B cell (primary cell): ENCODE measurements around the gene MMP23B. TPM values are rescaled to one million over a fixed set of nuclear protein-coding genes. Genes with fewer than 3 reads are reported as not detected.

Experiments
- ATAC-seq: fragments of 200-7000 bp; cut with Tn5 transposase; one replicate; pipeline ENCODE4 v1.10.0; 2021; ENCODE audit warnings: low read depth, mild to moderate bottlenecking, moderate number of reproducible peaks, moderate library complexity
- CTCF ChIA-PET: fragments of 350-600 bp; sonication (Branson Sonifier 250); formaldehyde crosslinking; loops from one replicate; lab custom pipeline; 2021; ENCODE audit warnings: antibody characterized with exemption, inconsistent platforms; lab: Charles Lee
- POLR2A ChIA-PET: fragments of 350-600 bp; sonication (Branson Sonifier 250); formaldehyde crosslinking; loops from one replicate; lab custom pipeline; 2021; ENCODE audit warnings: antibody characterized with exemption; lab: Charles Lee
- DNase-seq: peaks from one replicate; pipeline ENCODE4 v3.0.0; 2013
- H2AFZ ChIP-seq: 2 replicates; pipeline ENCODE4 v1.6.1; 2012; ENCODE audit warnings: mild to moderate bottlenecking, low read depth, low read length; ENCODE audit not compliant: insufficient read depth, poor library complexity, severe bottlenecking
- H3K27ac ChIP-seq, 2 donors: 1 replicate in 1 of 2; 2 replicates in 1 of 2; pipeline ENCODE4 v1.5.1; 2012 to 2013; ENCODE audit warnings: low read length in 2 of 2, mild to moderate bottlenecking in 2 of 2, moderate library complexity in 1 of 2
- H3K27me3 ChIP-seq, 4 experiments: fragments of 200-600 bp in 1 of 4; sonication (generic) in 1 of 4; replicated peaks in 1 of 4; 1 replicate in 2 of 4; 2 replicates in 2 of 4; pipeline versions ENCODE4 v1.6.1 to v1.7.0; 2013 to 2016; ENCODE audit warnings: low read length in 3 of 4, mild to moderate bottlenecking in 2 of 4, mixed read lengths in 1 of 4, moderate library complexity in 1 of 4; ENCODE audit not compliant: insufficient read depth in 4 of 4, control insufficient read depth in 3 of 4; ENCODE audit errors: control extremely low read depth in 1 of 4
- H3K36me3 ChIP-seq, 2 experiments: replicated peaks in 1 of 2; 1 replicate in 1 of 2; 2 replicates in 1 of 2; pipeline versions ENCODE4 v1.6.1 to v1.7.1; 2013; ENCODE audit warnings: low read length in 1 of 2; ENCODE audit not compliant: insufficient read depth in 2 of 2, control insufficient read depth in 1 of 2; ENCODE audit errors: control extremely low read depth in 1 of 2, extremely low read depth in 1 of 2
- H3K4me1 ChIP-seq, 2 donors: fragments of 200-600 bp in 1 of 2; sonication (generic) in 1 of 2; 1 replicate in 1 of 2; 2 replicates in 1 of 2; pipeline versions ENCODE4 v1.5.1 to v1.6.1; 2013 to 2017; ENCODE audit warnings: low read length in 2 of 2; ENCODE audit not compliant: control insufficient read depth in 2 of 2, insufficient read depth in 2 of 2
- H3K4me2 ChIP-seq: replicated peaks from 2 replicates; pipeline ENCODE3; 2012; ENCODE audit warnings: mild to moderate bottlenecking, low read depth, low read length; ENCODE audit not compliant: poor library complexity, severe bottlenecking
- H3K4me3 ChIP-seq, 5 experiments: fragments of 200-600 bp in 1 of 5; sonication (generic) in 1 of 5; 1 replicate in 3 of 5; 2 replicates in 2 of 5; pipeline versions ENCODE4 v1.5.1 to v1.7.0; 2011 to 2016; ENCODE audit warnings: low read length in 4 of 5, mild to moderate bottlenecking in 4 of 5, low read depth in 2 of 5, control low read depth in 1 of 5, moderate library complexity in 1 of 5; ENCODE audit not compliant: insufficient read depth in 1 of 5; ENCODE audit errors: control extremely low read depth in 1 of 5, extremely low read depth in 1 of 5
- H3K79me2 ChIP-seq: fragments of 200-600 bp; sonication (generic); one replicate; pipeline ENCODE4 v1.6.0; 2016; ENCODE audit warnings: low read length; ENCODE audit not compliant: control insufficient read depth, insufficient read depth
- H3K9ac ChIP-seq: fragments of 200-600 bp; sonication (generic); 2 replicates; pipeline ENCODE4 v1.6.1; 2017; ENCODE audit warnings: mild to moderate bottlenecking, low read length, moderate library complexity
- H3K9me3 ChIP-seq, 3 donors: one replicate each; pipeline versions ENCODE4 v1.6.1 to v1.7.1; 2013; ENCODE audit warnings: low read length in 2 of 3; ENCODE audit not compliant: control insufficient read depth in 2 of 3, insufficient read depth in 1 of 3; ENCODE audit errors: control extremely low read depth in 1 of 3
- H4K20me1 ChIP-seq: 2 replicates; pipeline ENCODE4 v1.6.0; 2012; ENCODE audit warnings: mild to moderate bottlenecking, low read length; ENCODE audit not compliant: insufficient read depth, control insufficient read depth, poor library complexity, severe bottlenecking
- H3K27ac Mint-ChIP-seq: one replicate; pipeline ENCODE4 v1.8.0; 2021; ENCODE audit warnings: mixed read lengths
- H3K27me3 Mint-ChIP-seq: one replicate; pipeline ENCODE4 v1.8.0; 2021; ENCODE audit warnings: mixed read lengths
- H3K4me1 Mint-ChIP-seq: one replicate; pipeline ENCODE4 v1.8.0; 2021; ENCODE audit warnings: mixed read lengths
- H3K4me3 Mint-ChIP-seq: one replicate; pipeline ENCODE4 v1.8.0; 2021; ENCODE audit warnings: mixed read lengths
- H3K9me3 Mint-ChIP-seq: one replicate; pipeline ENCODE4 v1.8.0; 2022; ENCODE audit warnings: mixed read lengths; ENCODE audit not compliant: insufficient read depth
- EZH2 ChIP-seq: IDR thresholded peaks from 2 replicates; pipeline ENCODE4 v1.6.1; 2012; ENCODE audit warnings: borderline replicate concordance, low read depth, mild to moderate bottlenecking, moderate library complexity, low read length; ENCODE audit not compliant: insufficient read depth, poor library complexity, severe bottlenecking
- WGBS: methylation state at CpG from one replicate; pipeline ENCODE4 v1.1.5; 2013; ENCODE audit warnings: missing lambda C conversion rate; ENCODE audit not compliant: insufficient coverage; 5-methylcytosine and 5-hydroxymethylcytosine counted together
- intact Hi-C: fragments of 100-400 bp; cut with micrococcal nuclease; formaldehyde crosslinking; loops from one replicate; pipeline ENCODE4 v1.10.0; 2022
- polyA plus RNA-seq: library from polyadenylated mRNA; depleted of rRNA; stranded (reverse); fragments of >200 nt; gene quantifications from 2 replicates; pipeline ENCODE4 v1.2.3, GENCODE V29; 2012
- total RNA-seq, 2 donors: library from RNA; stranded (reverse); fragments of 120-200 nt in 1 of 2; gene quantifications; 1 replicate in 1 of 2; 2 replicates in 1 of 2; pipeline versions ENCODE4 v1.2.3 to v1.2.4, GENCODE V29; 2013 to 2022
- TF ChIP-seq, protein P1 (sequence below): fragments of 200-600 bp; IDR thresholded peaks from one replicate; pipeline ENCODE4 v1.8.0; 2022; ENCODE audit warnings: antibody characterized with exemption, mild to moderate bottlenecking

The MMP23B gene
- total and polyA plus RNA-seq, 2 donors (not counting 1 experiment from before 2014, with no cell fraction given), result 1.0 to 1.7 TPM

DNA sequence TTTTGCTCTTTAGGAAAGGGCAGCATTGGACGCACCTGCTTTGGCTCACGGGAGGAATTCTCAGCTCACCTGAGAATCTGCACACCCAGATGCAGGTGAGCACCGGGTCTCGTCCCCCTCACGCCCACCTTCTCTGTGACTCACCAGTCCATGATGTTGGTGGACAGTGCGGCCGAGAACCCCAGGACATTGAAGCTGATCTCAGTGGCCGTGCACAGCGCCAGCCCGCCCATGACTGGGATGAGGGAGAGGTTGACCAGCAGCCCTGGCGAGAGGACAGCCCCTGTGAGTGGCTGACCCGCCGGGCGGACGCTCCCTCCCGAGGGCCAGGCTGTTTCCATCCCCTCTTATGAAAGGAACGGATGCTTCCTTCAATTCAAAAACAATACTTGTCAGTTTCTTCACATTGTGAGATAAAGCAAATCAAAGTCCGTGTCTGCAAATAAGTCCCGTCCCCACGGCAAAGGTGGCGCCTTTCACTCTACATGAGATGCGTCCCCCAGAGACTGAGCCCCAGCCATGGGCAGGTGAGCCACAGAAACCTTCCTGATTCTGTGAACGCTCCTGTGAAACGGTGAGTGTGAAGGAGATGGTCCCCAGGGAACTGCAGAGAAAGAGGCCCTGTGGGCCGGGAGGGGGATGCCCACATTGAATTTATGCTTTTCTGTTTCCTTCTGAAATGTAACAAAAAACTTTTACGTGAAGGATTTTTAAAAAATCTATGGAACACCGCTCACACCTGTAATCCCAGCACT, 39.6 kb downstream of the MMP23B start:
- Mint-ChIP-seq H3K27ac (no peak overlapping the region), H3K4me1 (peaks cover 4% of the 10 kb centered on the region), H3K27me3 (no peaks in the 10 kb centered on the region), H3K4me3 (no peak overlapping the region), H3K9me3 (no peaks in the 10 kb centered on the region)
- Histone ChIP-seq H3K36me3 (peaks cover 1 to 42% of the 10 kb centered on the region in 2 experiments), H3K4me1 (no peaks in the 10 kb centered on the region), H3K27me3 (no peaks in the 10 kb centered on the region), H3K9me3 (no peaks in the 10 kb centered on the region), H3K9ac (no peak overlapping the region), H2AFZ (no peak overlapping the region), H3K4me3 (no peak overlapping the region), H3K4me2 (no peak overlapping the region), H3K27ac (no peak overlapping the region), H3K79me2 (peaks cover 27% of the 10 kb centered on the region), H4K20me1 (no peaks in the 10 kb centered on the region)
- ChIA-PET POLR2A (interaction anchor here (0.6 kb wide), 1 partner anchor 40 kb away, joined by 4 read pairs; no protein-coding TSS in a partner anchor), CTCF (no interaction called here)
- ATAC-seq (no peak), DNase-seq (no peak)
- TF ChIP-seq, protein P1, sequence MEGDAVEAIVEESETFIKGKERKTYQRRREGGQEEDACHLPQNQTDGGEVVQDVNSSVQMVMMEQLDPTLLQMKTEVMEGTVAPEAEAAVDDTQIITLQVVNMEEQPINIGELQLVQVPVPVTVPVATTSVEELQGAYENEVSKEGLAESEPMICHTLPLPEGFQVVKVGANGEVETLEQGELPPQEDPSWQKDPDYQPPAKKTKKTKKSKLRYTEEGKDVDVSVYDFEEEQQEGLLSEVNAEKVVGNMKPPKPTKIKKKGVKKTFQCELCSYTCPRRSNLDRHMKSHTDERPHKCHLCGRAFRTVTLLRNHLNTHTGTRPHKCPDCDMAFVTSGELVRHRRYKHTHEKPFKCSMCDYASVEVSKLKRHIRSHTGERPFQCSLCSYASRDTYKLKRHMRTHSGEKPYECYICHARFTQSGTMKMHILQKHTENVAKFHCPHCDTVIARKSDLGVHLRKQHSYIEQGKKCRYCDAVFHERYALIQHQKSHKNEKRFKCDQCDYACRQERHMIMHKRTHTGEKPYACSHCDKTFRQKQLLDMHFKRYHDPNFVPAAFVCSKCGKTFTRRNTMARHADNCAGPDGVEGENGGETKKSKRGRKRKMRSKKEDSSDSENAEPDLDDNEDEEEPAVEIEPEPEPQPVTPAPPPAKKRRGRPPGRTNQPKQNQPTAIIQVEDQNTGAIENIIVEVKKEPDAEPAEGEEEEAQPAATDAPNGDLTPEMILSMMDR, result no peak
- TF ChIP-seq EZH2, result no peak
- intact Hi-C loops, result no loop called here
- WGBS, result 92% methylated on average over 21 of the region's 27 CpGs

DNA sequence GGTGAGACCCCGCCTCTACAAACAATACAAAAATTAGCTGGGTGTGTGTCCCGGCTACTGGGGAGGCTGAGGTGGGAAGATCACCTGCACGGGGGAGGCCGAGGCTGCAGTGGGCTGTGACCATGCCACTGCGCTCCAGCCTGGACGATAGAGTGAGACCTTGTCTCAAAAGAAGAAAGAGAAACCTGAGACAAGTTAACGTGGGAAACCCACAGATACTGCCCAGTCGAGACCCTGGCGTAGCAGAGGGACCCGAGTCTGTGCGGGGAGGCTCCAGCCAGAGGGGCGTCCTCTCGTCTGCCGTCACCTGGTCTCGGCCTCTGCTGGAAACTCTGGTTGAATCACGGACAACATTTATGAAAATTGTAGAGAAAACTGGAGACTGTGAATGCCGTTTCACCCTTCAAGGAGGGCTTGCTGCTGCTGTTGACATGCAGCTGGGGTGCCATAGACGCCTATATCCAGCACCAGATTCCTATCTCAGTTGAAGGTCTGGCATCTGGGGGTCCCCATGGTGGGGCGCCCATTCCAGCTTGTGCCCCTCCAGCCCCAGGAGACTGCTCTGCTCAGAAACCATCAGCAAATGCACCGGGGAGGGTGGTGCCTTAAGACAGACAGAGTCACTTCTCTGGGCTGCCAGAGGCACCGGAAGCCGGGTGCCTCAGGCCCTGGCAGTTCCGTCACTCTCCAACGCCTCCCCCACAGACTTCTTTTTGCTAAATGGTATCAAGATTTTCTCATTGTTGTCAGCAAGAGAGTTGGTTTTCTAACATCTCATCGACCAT, 40.4 kb downstream of the MMP23B start:
- 98% methylated on average over 24 of the region's 25 CpGs for WGBS
- peaks cover 0 to 3% of the 10 kb centered on the region in 2 donors for H3K4me1 ChIP-seq
- no peak overlapping the region for H3K27ac Mint-ChIP-seq
- H3K4me2 ChIP-seq, result no peak overlapping the region
- H3K9me3 Mint-ChIP-seq, result no peaks in the 10 kb centered on the region
- no peak overlapping the region for H3K27ac ChIP-seq
- ATAC-seq (no peak), DNase-seq (no peak)
- POLR2A ChIA-PET, result no interaction called here
- no peak for TF ChIP-seq EZH2
- TF ChIP-seq, protein P1, result no peak
- H3K4me1 Mint-ChIP-seq, result peaks cover 5% of the 10 kb centered on the region
- no peaks in the 10 kb centered on the region for H3K27me3 Mint-ChIP-seq
- H3K27me3 ChIP-seq, result no peaks in the 10 kb centered on the region
- H3K79me2 ChIP-seq, result peaks cover 27% of the 10 kb centered on the region
- H2AFZ ChIP-seq, result no peak overlapping the region
- H3K9ac ChIP-seq, result no peak overlapping the region
- H3K4me3 Mint-ChIP-seq, result no peak overlapping the region
- CTCF ChIA-PET, result no interaction called here
- peaks cover 1 to 40% of the 10 kb centered on the region in 2 experiments for H3K36me3 ChIP-seq
- H4K20me1 ChIP-seq, result no peaks in the 10 kb centered on the region
- no peak overlapping the region for H3K4me3 ChIP-seq
- intact Hi-C loops, result no loop called here
- no peaks in the 10 kb centered on the region for H3K9me3 ChIP-seq
